ENCODE results near the gene PMFBP1. TPM values are rescaled to one million over a fixed set of nuclear protein-coding genes. Genes with fewer than 3 reads are reported as not detected.

The PMFBP1 gene
- total RNA-seq, 2 experiments from 2014 or later, result 1.1 to 1.2 TPM

DNA sequence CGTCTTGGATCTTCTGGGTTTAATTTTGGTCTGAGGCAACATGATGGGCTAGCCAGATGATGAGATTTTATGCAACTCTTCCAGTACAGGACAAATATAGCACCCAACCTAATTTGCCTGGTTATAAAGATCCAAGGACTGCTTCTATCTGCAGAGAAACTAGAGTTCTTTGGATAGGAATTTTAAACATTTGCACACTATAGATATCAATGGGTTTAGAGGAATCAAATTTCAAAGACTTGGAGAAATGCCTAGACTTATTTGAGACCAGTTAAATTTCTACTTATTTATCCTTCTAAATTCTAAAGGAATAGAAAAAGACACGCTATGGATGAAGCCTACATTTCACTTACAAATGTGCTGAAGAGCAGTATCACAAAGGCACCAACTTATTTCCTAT is 12.6 kb downstream of the PMFBP1 start:
- CTCF ChIA-PET, result no interaction called here
- no peak overlapping the region for H3K4me3 Mint-ChIP-seq

GRCh38 chr16:72149676-72150464 is 22.1 kb downstream of the PMFBP1 start:
- POLR2A ChIA-PET, result interaction anchor here (1.2 kb wide), 1 partner anchor 14 kb away, joined by 3 read pairs; no protein-coding TSS in a partner anchor
- Mint-ChIP-seq H3K4me3 (no peak overlapping the region), H3K27me3 (no peaks in the 10 kb centered on the region), H3K9me3 (peaks cover 1% of the 10 kb centered on the region), H3K4me1 (ENCODE audit: low read depth) (no peaks in the 10 kb centered on the region), H3K36me3 (ENCODE audit: low read depth) (no peaks in the 10 kb centered on the region), H3K27ac (no peak overlapping the region)
- CTCF ChIA-PET, result no interaction called here
- DNase-seq (no peak), ATAC-seq (no peak)
- TF ChIP-seq, protein P1, sequence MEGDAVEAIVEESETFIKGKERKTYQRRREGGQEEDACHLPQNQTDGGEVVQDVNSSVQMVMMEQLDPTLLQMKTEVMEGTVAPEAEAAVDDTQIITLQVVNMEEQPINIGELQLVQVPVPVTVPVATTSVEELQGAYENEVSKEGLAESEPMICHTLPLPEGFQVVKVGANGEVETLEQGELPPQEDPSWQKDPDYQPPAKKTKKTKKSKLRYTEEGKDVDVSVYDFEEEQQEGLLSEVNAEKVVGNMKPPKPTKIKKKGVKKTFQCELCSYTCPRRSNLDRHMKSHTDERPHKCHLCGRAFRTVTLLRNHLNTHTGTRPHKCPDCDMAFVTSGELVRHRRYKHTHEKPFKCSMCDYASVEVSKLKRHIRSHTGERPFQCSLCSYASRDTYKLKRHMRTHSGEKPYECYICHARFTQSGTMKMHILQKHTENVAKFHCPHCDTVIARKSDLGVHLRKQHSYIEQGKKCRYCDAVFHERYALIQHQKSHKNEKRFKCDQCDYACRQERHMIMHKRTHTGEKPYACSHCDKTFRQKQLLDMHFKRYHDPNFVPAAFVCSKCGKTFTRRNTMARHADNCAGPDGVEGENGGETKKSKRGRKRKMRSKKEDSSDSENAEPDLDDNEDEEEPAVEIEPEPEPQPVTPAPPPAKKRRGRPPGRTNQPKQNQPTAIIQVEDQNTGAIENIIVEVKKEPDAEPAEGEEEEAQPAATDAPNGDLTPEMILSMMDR (IDR thresholded peaks at IDR 0.05), result no peak
- intact Hi-C loops (cut with micrococcal nuclease), result no loop called here

More for the DNA sequence above, 12.6 kb downstream of the PMFBP1 start:
- no peak overlapping the region for H3K27ac Mint-ChIP-seq
- DNase-seq, result no peak
- no peak for ATAC-seq
- no peaks in the 10 kb centered on the region for H3K27me3 Mint-ChIP-seq
- intact Hi-C loops (cut with micrococcal nuclease), result no loop called here
- TF ChIP-seq, protein P1 (IDR thresholded peaks at IDR 0.05), result no peak
- H3K4me1 Mint-ChIP-seq (ENCODE audit: low read depth), result no peaks in the 10 kb centered on the region
- no peaks in the 10 kb centered on the region for H3K36me3 Mint-ChIP-seq (ENCODE audit: low read depth)
- peaks cover 2% of the 10 kb centered on the region for H3K9me3 Mint-ChIP-seq
- POLR2A ChIA-PET, result no interaction called here

DNA sequence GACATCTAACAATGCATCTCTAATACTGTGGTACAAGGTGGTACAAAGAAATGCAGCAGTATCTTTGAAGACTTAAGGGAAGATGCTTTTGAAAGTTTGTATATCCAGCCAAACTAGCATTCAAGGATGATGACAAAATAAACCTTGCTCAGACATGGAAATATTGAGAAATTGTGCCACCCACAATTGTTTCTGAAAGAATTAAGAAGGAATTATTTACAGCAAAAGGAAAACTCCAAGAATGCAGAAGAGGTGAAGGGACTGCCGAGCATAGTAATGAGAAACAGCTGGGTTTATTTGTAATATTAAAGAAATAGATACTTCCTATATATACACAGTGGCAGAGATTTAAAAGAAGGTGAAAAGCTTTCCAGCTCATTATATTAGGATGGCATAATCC is 29.5 kb downstream of the PMFBP1 start:
- no peak for ATAC-seq
- intact Hi-C loops (cut with micrococcal nuclease), result no loop called here
- TF ChIP-seq, protein P1 (IDR thresholded peaks at IDR 0.05), result no peak
- Mint-ChIP-seq H3K9me3 (no peaks in the 10 kb centered on the region), H3K4me1 (ENCODE audit: low read depth) (no peaks in the 10 kb centered on the region), H3K27ac (no peak overlapping the region), H3K27me3 (no peaks in the 10 kb centered on the region), H3K36me3 (ENCODE audit: low read depth) (no peaks in the 10 kb centered on the region), H3K4me3 (no peak overlapping the region)
- no peak for DNase-seq
- ChIA-PET CTCF (interaction anchor here (1.1 kb wide), 1 partner anchor 18 kb away, joined by 3 read pairs; no protein-coding TSS in a partner anchor), POLR2A (no interaction called here)

DNA sequence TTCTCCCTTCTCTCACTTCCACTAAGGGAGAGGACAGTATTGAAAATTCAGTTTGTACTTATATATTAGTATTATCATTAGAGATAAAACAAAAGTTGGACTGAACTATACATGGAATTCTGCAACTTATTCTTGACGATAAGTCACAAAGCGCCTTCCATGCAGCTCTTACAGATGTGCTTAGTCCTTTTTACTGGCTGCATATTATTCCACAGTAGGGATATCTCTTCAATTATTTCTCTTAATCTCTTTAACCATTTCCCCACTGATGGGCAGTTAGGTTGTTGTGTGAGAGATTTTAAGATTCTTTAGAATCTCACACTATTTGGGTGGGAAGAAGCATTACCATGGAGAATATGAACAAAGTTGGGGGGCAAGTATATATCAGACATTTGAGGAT is 32.0 kb downstream of the PMFBP1 start:
- TF ChIP-seq, protein P1 (IDR thresholded peaks at IDR 0.05), result no peak
- ChIA-PET CTCF (interaction anchor here (2.7 kb wide), 1 partner anchor 15 kb away, joined by 7 read pairs; no protein-coding TSS in a partner anchor), POLR2A (no interaction called here)
- no peak for ATAC-seq
- H3K27ac Mint-ChIP-seq, result no peak overlapping the region
- no peaks in the 10 kb centered on the region for H3K36me3 Mint-ChIP-seq (ENCODE audit: low read depth)
- no peak overlapping the region for H3K4me3 Mint-ChIP-seq
- H3K9me3 Mint-ChIP-seq, result no peaks in the 10 kb centered on the region
- DNase-seq, result no peak
- no peaks in the 10 kb centered on the region for H3K27me3 Mint-ChIP-seq
- intact Hi-C loops (cut with micrococcal nuclease), result no loop called here
- H3K4me1 Mint-ChIP-seq (ENCODE audit: low read depth), result no peaks in the 10 kb centered on the region

DNA sequence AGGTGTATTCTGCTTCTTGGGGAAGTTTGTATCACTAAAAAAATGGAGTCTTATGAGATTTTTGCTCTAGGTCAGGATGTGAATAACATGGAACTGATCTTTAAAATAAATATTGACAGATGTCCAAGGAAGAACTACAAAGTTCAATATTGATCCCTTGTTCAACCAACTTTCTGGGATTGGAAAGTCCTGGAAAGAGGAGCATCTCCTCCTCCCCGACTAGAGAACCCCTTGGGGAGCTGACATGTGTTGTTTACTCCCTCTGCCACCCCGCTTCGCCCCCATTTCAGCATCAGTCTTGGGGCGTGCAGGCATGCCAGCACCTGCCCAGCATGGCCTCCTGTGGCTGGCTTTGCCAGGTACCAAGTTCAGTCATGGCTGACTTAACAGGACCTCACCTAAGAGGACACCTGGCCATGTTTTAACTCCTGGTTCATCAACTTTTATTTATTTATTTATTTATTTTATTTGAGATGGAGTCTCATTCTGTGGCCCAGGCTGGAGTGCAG is 33.8 kb downstream of the PMFBP1 start:
- no peaks in the 10 kb centered on the region for H3K4me1 Mint-ChIP-seq (ENCODE audit: low read depth)
- H3K27ac Mint-ChIP-seq, result no peak overlapping the region
- no peaks in the 10 kb centered on the region for H3K9me3 Mint-ChIP-seq
- H3K27me3 Mint-ChIP-seq, result no peaks in the 10 kb centered on the region
- no peaks in the 10 kb centered on the region for H3K36me3 Mint-ChIP-seq (ENCODE audit: low read depth)
- TF ChIP-seq, protein P1 (IDR thresholded peaks at IDR 0.05), result no peak
- H3K4me3 Mint-ChIP-seq, result no peak overlapping the region
- POLR2A ChIA-PET, result no interaction called here
- ATAC-seq, result no peak
- intact Hi-C loops (cut with micrococcal nuclease), result no loop called here
- no peak for DNase-seq
- CTCF ChIA-PET, result interaction anchor here (0.8 kb wide), 1 partner anchor 13 kb away, joined by 6 read pairs; no protein-coding TSS in a partner anchor

All from activated CD8-positive, alpha-beta T cell treated with anti-CD3 and anti-CD28 coated beads for 36 hours (primary cell).